Coronary artery (tissue), 2 donors: ENCODE measurements around the gene ANKRD37.

Experiments used
- DNase-seq: peaks from one replicate; pipeline ENCODE4 v3.0.0-alpha.2; 2017; ENCODE audit warnings: low spot score
- H3K27ac ChIP-seq, 2 donors: fragments of 200-600 bp; sonication (generic); one replicate each; pipeline ENCODE4 v1.5.1; 2016 to 2019
- H3K4me3 ChIP-seq: fragments of 200-600 bp; sonication (generic); 2 replicates; pipeline ENCODE4 v1.5.1; 2016; ENCODE audit warnings: mild to moderate bottlenecking, moderate library complexity
- TF ChIP-seq, protein P1 (sequence below): fragments of 200-600 bp; sonication (generic); IDR thresholded peaks from one replicate; pipeline ENCODE4 v1.5.1; 2019; ENCODE audit warnings: antibody characterized with exemption

The ANKRD37 gene

GRCh38 chr4:185396724-185397385 is at the start of gene ANKRD37:
ANKRD37 (plus strand) TSS chr4:185396841; CDS start chr4:185396924, 83 bp downstream.
- peak within 1 kb of the TSS; percentile 100 for H3K27ac ChIP-seq
- TF ChIP-seq, protein P1, sequence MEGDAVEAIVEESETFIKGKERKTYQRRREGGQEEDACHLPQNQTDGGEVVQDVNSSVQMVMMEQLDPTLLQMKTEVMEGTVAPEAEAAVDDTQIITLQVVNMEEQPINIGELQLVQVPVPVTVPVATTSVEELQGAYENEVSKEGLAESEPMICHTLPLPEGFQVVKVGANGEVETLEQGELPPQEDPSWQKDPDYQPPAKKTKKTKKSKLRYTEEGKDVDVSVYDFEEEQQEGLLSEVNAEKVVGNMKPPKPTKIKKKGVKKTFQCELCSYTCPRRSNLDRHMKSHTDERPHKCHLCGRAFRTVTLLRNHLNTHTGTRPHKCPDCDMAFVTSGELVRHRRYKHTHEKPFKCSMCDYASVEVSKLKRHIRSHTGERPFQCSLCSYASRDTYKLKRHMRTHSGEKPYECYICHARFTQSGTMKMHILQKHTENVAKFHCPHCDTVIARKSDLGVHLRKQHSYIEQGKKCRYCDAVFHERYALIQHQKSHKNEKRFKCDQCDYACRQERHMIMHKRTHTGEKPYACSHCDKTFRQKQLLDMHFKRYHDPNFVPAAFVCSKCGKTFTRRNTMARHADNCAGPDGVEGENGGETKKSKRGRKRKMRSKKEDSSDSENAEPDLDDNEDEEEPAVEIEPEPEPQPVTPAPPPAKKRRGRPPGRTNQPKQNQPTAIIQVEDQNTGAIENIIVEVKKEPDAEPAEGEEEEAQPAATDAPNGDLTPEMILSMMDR, result no peak
- DNase-seq, result peak; percentile 81
- H3K4me3 ChIP-seq, result peak within 1 kb of the TSS; percentile 94

DNA sequence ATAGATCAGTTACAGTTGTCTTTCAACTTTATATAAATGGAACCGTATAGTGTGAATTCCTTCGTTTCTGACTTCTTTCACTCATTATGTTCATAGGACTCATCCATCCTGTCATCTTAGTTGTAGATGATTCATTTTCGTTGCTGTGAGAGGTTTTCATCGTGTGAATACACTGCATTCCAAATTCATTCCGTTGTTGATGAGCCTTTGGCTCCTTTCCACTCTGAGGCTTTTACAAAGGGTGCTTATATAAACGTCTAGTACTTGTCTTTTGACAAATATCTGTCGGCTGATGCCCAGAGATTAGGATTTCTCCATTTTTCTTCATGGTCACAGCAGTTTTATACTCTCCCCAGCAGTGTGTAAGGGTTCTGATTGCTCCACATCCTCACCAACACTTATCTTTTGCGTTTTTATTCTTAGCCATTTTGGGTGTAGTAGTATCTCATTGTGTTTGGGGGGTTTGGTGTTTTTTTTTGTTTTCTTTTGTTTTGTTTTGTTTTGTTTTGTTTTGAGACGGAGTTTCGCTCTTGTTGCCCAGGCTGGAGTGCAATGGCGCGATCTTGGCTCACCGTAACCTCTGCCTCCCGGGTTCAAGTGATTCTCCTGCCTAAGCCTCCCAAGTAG is 49.6 kb upstream of the ANKRD37 start:
- no peak for DNase-seq
- TF ChIP-seq, protein P1, result no peak

DNA sequence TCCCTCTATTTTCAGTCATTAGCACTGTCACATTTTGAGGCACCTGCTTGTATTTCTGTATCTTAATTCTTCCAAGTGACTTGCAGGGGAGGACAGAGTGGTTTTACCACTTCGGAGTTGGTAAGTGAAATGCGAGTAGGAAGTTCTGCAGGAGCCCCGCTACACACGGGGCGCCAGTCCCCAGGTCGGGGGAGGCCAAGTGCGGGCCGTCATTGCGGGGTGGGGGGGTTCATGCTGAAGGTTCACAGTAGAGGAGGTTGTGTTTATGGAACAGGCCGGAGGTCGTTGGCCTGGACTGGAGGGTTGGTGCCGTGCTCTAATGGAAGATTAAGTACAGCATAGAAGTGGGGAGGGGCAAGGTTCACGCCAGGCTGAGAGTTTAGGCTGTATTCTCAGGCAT is 45.0 kb upstream of the ANKRD37 start:
- TF ChIP-seq, protein P1, result no peak
- H3K27ac ChIP-seq, result no peak overlapping the region
- no peak overlapping the region for H3K4me3 ChIP-seq
- no peak for DNase-seq

More for the DNA sequence above, 49.6 kb upstream of the ANKRD37 start:
- Histone ChIP-seq H3K4me3 (no peak overlapping the region), H3K27ac (no peak overlapping the region)

DNA sequence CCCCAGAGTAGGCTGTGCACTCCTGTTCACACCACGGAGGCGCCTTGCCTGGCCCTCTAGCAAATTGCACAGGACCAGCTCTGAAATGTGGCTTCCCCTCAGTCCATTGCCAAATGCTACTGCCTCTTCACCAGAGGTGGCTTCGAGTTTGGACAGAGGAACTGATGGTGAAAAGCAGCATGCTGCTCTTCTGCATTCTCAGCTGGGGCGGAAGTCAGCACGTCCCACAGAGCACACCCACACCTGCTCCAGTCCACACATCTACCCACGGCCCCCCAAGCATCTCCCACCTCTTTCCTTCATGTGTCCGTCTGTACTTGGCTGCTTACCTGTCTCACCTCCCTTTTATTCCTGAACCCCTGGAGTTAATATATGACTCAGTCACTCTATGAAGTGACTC is 44.4 kb upstream of the ANKRD37 start:
- TF ChIP-seq, protein P1, result no peak
- Histone ChIP-seq H3K27ac (no peak overlapping the region), H3K4me3 (no peak overlapping the region)
- DNase-seq, result no peak

- DNase-seq, result no peak
- TF ChIP-seq, protein P1, result no peak
- H3K4me3 ChIP-seq, result no peak overlapping the region
- H3K27ac ChIP-seq, result no peak overlapping the region
Observed at GRCh38 chr4:185352741-185353140, 43.9 kb upstream of the ANKRD37 start.

DNA sequence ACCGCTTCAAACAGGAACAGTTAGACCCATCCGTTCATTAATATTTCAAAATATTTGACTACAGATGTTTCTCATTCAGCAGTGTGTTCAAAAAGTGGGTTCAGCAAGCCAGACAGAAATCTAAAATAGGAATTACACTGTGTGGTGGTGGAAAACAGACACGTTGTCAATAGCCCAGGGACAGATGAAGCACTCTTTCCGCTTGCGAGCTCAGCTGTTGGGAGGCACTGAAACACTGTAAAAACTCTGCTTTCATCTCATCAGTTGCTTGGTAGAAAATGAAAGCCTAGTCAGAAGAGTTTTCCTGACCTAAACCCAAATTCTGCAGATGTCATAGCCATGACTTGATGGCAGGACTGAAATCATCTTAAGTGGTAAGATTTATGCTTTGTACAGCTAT is 39.4 kb upstream of the ANKRD37 start:
- Histone ChIP-seq H3K27ac (peak overlapping the region; percentile 36 to 45), H3K4me3 (no peak overlapping the region)
- TF ChIP-seq, protein P1, result no peak
- no peak for DNase-seq
